ENCODE data around the gene SNRNP25. TPM values are rescaled to one million over a fixed set of nuclear protein-coding genes. Genes with fewer than 3 reads are reported as not detected.

Gene SNRNP25
- total RNA-seq, 1 experiment from 2014 or later: 21.8 TPM

- H3K36me3 ChIP-seq (ENCODE audit: insufficient read depth, low read length): no peaks in the 10 kb centered on the region; the same call in 1 of the 2 replicates
Observed at GRCh38 chr16:91484-91883, 37.9 kb downstream of the SNRNP25 start.

GRCh38 chr16:92431-93339, 39.1 kb downstream of the SNRNP25 start:
- Histone ChIP-seq H4K20me1 (ENCODE audit: insufficient read depth, low read depth, low read length) (no peaks in the 10 kb centered on the region), H3K79me2 (ENCODE audit: low read length) (no peaks in the 10 kb centered on the region), H3K27ac (ENCODE audit: low read length) (no peak overlapping the region), H2AFZ (ENCODE audit: low read length) (no peak overlapping the region), H3K36me3 (ENCODE audit: insufficient read depth, low read length) (no peaks in the 10 kb centered on the region; the same call in 1 of the 2 replicates), H3K4me3 (ENCODE audit: low read length) (no peak overlapping the region), H3K4me2 (ENCODE audit: low read depth, low read length, poor library complexity, severe bottlenecking) (no peak overlapping the region), H3K4me1 (ENCODE audit: low read length) (no peaks in the 10 kb centered on the region), H3K9me3 (ENCODE audit: low read length) (no peaks in the 10 kb centered on the region), H3K27me3 (ENCODE audit: low read length) (no peaks in the 10 kb centered on the region), H3K9ac (ENCODE audit: low read length) (no peak overlapping the region), H3K9me2 (replicated peaks; ENCODE audit: insufficient read depth, low read length) (no peaks in the 10 kb centered on the region)
- no peak for DNase-seq

More at GRCh38 chr16:91484-91883, 37.9 kb downstream of the SNRNP25 start:
- no peak for DNase-seq
- H3K27me3 ChIP-seq (ENCODE audit: low read length): no peaks in the 10 kb centered on the region
- no peak overlapping the region for H3K4me2 ChIP-seq (ENCODE audit: low read depth, low read length, poor library complexity, severe bottlenecking)
- H3K79me2 ChIP-seq (ENCODE audit: low read length): no peaks in the 10 kb centered on the region
- no peaks in the 10 kb centered on the region for H3K9me2 ChIP-seq (replicated peaks; ENCODE audit: insufficient read depth, low read length)
- H3K9me3 ChIP-seq (ENCODE audit: low read length): no peaks in the 10 kb centered on the region
- no peak overlapping the region for H3K27ac ChIP-seq (ENCODE audit: low read length)
- H2AFZ ChIP-seq (ENCODE audit: low read length): no peak overlapping the region
- H3K9ac ChIP-seq (ENCODE audit: low read length): no peak overlapping the region
- H4K20me1 ChIP-seq (ENCODE audit: insufficient read depth, low read depth, low read length): no peaks in the 10 kb centered on the region
- H3K4me1 ChIP-seq (ENCODE audit: low read length): no peaks in the 10 kb centered on the region
- H3K4me3 ChIP-seq (ENCODE audit: low read length): no peak overlapping the region

GRCh38 chr16:94918-95265, 41.3 kb downstream of the SNRNP25 start:
- Histone ChIP-seq H3K4me3 (ENCODE audit: low read length) (no peak overlapping the region), H3K79me2 (ENCODE audit: low read length) (no peaks in the 10 kb centered on the region), H3K27me3 (ENCODE audit: low read length) (no peaks in the 10 kb centered on the region), H2AFZ (ENCODE audit: low read length) (no peak overlapping the region), H3K27ac (ENCODE audit: low read length) (no peak overlapping the region), H4K20me1 (ENCODE audit: insufficient read depth, low read depth, low read length) (no peaks in the 10 kb centered on the region), H3K9me3 (ENCODE audit: low read length) (no peaks in the 10 kb centered on the region), H3K36me3 (ENCODE audit: insufficient read depth, low read length) (no peaks in the 10 kb centered on the region), H3K9me2 (replicated peaks; ENCODE audit: insufficient read depth, low read length) (no peaks in the 10 kb centered on the region), H3K4me1 (ENCODE audit: low read length) (no peaks in the 10 kb centered on the region), H3K4me2 (ENCODE audit: low read depth, low read length, poor library complexity, severe bottlenecking) (no peak overlapping the region), H3K9ac (ENCODE audit: low read length) (no peak overlapping the region)
- no peak for DNase-seq

GRCh38 chr16:96935-97381, 43.3 kb downstream of the SNRNP25 start:
- no peak overlapping the region for H3K4me2 ChIP-seq (ENCODE audit: low read depth, low read length, poor library complexity, severe bottlenecking)
- no peak overlapping the region for H2AFZ ChIP-seq (ENCODE audit: low read length)
- H3K27ac ChIP-seq (ENCODE audit: low read length): no peak overlapping the region
- no peaks in the 10 kb centered on the region for H3K4me1 ChIP-seq (ENCODE audit: low read length)
- H3K9me2 ChIP-seq (replicated peaks; ENCODE audit: insufficient read depth, low read length): no peaks in the 10 kb centered on the region
- DNase-seq: peak; percentile 96
- no peaks in the 10 kb centered on the region for H3K36me3 ChIP-seq (ENCODE audit: insufficient read depth, low read length)
- no peaks in the 10 kb centered on the region for H3K79me2 ChIP-seq (ENCODE audit: low read length)
- H3K9me3 ChIP-seq (ENCODE audit: low read length): no peaks in the 10 kb centered on the region
- no peak overlapping the region for H3K9ac ChIP-seq (ENCODE audit: low read length)
- no peaks in the 10 kb centered on the region for H4K20me1 ChIP-seq (ENCODE audit: insufficient read depth, low read depth, low read length)
- H3K27me3 ChIP-seq (ENCODE audit: low read length): no peaks in the 10 kb centered on the region
- H3K4me3 ChIP-seq (ENCODE audit: low read length): no peak overlapping the region

GRCh38 chr16:97822-98221, 44.2 kb downstream of the SNRNP25 start:
- no peaks in the 10 kb centered on the region for H3K4me1 ChIP-seq (ENCODE audit: low read length)
- H2AFZ ChIP-seq (ENCODE audit: low read length): no peak overlapping the region
- H3K9me3 ChIP-seq (ENCODE audit: low read length): no peaks in the 10 kb centered on the region
- no peaks in the 10 kb centered on the region for H3K27me3 ChIP-seq (ENCODE audit: low read length)
- H3K36me3 ChIP-seq (ENCODE audit: insufficient read depth, low read length): no peaks in the 10 kb centered on the region
- H3K27ac ChIP-seq (ENCODE audit: low read length): no peak overlapping the region
- H3K4me3 ChIP-seq (ENCODE audit: low read length): no peak overlapping the region
- H3K9me2 ChIP-seq (replicated peaks; ENCODE audit: insufficient read depth, low read length): no peaks in the 10 kb centered on the region
- H3K4me2 ChIP-seq (ENCODE audit: low read depth, low read length, poor library complexity, severe bottlenecking): no peak overlapping the region
- no peak overlapping the region for H3K9ac ChIP-seq (ENCODE audit: low read length)
- H4K20me1 ChIP-seq (ENCODE audit: insufficient read depth, low read depth, low read length): no peaks in the 10 kb centered on the region
- no peaks in the 10 kb centered on the region for H3K79me2 ChIP-seq (ENCODE audit: low read length)
- no peak for DNase-seq

- H2AFZ ChIP-seq (ENCODE audit: low read length): no peak overlapping the region
- H3K79me2 ChIP-seq (ENCODE audit: low read length): no peaks in the 10 kb centered on the region
- no peak overlapping the region for H3K9ac ChIP-seq (ENCODE audit: low read length)
- no peaks in the 10 kb centered on the region for H3K27me3 ChIP-seq (ENCODE audit: low read length)
- no peaks in the 10 kb centered on the region for H3K9me3 ChIP-seq (ENCODE audit: low read length)
- H3K4me1 ChIP-seq (ENCODE audit: low read length): no peaks in the 10 kb centered on the region
- no peaks in the 10 kb centered on the region for H4K20me1 ChIP-seq (ENCODE audit: insufficient read depth, low read depth, low read length)
- H3K36me3 ChIP-seq (ENCODE audit: insufficient read depth, low read length): no peaks in the 10 kb centered on the region
- no peak overlapping the region for H3K4me3 ChIP-seq (ENCODE audit: low read length)
- H3K4me2 ChIP-seq (ENCODE audit: low read depth, low read length, poor library complexity, severe bottlenecking): no peak overlapping the region
- no peak overlapping the region for H3K27ac ChIP-seq (ENCODE audit: low read length)
- no peak for DNase-seq
- H3K9me2 ChIP-seq (replicated peaks; ENCODE audit: insufficient read depth, low read length): no peaks in the 10 kb centered on the region
Observed at GRCh38 chr16:100989-101388, 47.4 kb downstream of the SNRNP25 start.

- no peak overlapping the region for H3K9ac ChIP-seq (ENCODE audit: low read length)
- DNase-seq: no peak
- no peaks in the 10 kb centered on the region; the same call in 1 of the 2 replicates for H3K36me3 ChIP-seq (ENCODE audit: insufficient read depth, low read length)
- H3K79me2 ChIP-seq (ENCODE audit: low read length): no peaks in the 10 kb centered on the region
- no peaks in the 10 kb centered on the region for H3K9me3 ChIP-seq (ENCODE audit: low read length)
- no peak overlapping the region for H3K4me2 ChIP-seq (ENCODE audit: low read depth, low read length, poor library complexity, severe bottlenecking)
- no peaks in the 10 kb centered on the region for H3K27me3 ChIP-seq (ENCODE audit: low read length)
- no peaks in the 10 kb centered on the region for H3K9me2 ChIP-seq (replicated peaks; ENCODE audit: insufficient read depth, low read length)
- no peak overlapping the region for H3K27ac ChIP-seq (ENCODE audit: low read length)
- no peaks in the 10 kb centered on the region for H3K4me1 ChIP-seq (ENCODE audit: low read length)
- H2AFZ ChIP-seq (ENCODE audit: low read length): no peak overlapping the region
- H4K20me1 ChIP-seq (ENCODE audit: insufficient read depth, low read depth, low read length): 0 out of 2 replicates have a peak, but pooled peaks cover under 1% of the 10 kb centered on the region
- no peak overlapping the region for H3K4me3 ChIP-seq (ENCODE audit: low read length)
Observed at GRCh38 chr16:101586-101985, 48.0 kb downstream of the SNRNP25 start.

- Histone ChIP-seq H4K20me1 (ENCODE audit: insufficient read depth, low read depth, low read length) (peaks cover 3% of the 10 kb centered on the region; the same call in 1 of the 2 replicates), H3K9ac (ENCODE audit: low read length) (no peak overlapping the region), H3K79me2 (ENCODE audit: low read length) (no peaks in the 10 kb centered on the region)
Observed at GRCh38 chr16:102060-102855, 48.6 kb downstream of the SNRNP25 start.

More at GRCh38 chr16:102060-102855, 48.6 kb downstream of the SNRNP25 start:
- no peaks in the 10 kb centered on the region for H3K9me3 ChIP-seq (ENCODE audit: low read length)
- H3K4me3 ChIP-seq (ENCODE audit: low read length): no peak overlapping the region
- no peak overlapping the region for H2AFZ ChIP-seq (ENCODE audit: low read length)
- no peak for DNase-seq
- no peak overlapping the region for H3K4me2 ChIP-seq (ENCODE audit: low read depth, low read length, poor library complexity, severe bottlenecking)
- no peak overlapping the region for H3K27ac ChIP-seq (ENCODE audit: low read length)
- no peaks in the 10 kb centered on the region; the same call in 1 of the 2 replicates for H3K36me3 ChIP-seq (ENCODE audit: insufficient read depth, low read length)
- H3K9me2 ChIP-seq (replicated peaks; ENCODE audit: insufficient read depth, low read length): no peaks in the 10 kb centered on the region
- H3K4me1 ChIP-seq (ENCODE audit: low read length): no peaks in the 10 kb centered on the region
- H3K27me3 ChIP-seq (ENCODE audit: low read length): no peaks in the 10 kb centered on the region
